CD1c-positive myeloid dendritic cell (primary cell): ENCODE measurements around the gene MTIF3.

ENCODE experiments used
- DNase-seq: peaks from one replicate; pipeline ENCODE4 v3.0.0-alpha.2; 2016; ENCODE audit errors: extremely low spot score

Gene MTIF3

GRCh38 chr13:27455331-27455855 is 5.0 kb upstream of the MTIF3 start:
- peak; percentile 10 for DNase-seq

- peak; percentile 42 for DNase-seq
Observed at GRCh38 chr13:27450921-27451471, 632 bp upstream of the MTIF3 start.

GRCh38 chr13:27449081-27449603 is 1.2 kb downstream of the MTIF3 start:
- no peak for DNase-seq

GRCh38 chr13:27448308-27448707 is 2.1 kb downstream of the MTIF3 start:
- DNase-seq, result no peak

GRCh38 chr13:27446986-27447583 is 3.3 kb downstream of the MTIF3 start:
- no peak for DNase-seq

- DNase-seq, result no peak
Observed at GRCh38 chr13:27442797-27443196, 7.6 kb downstream of the MTIF3 start.

GRCh38 chr13:27442071-27442647 is 8.2 kb downstream of the MTIF3 start:
- DNase-seq, result no peak

GRCh38 chr13:27440408-27440807 is 10.0 kb downstream of the MTIF3 start:
- DNase-seq, result no peak

- no peak for DNase-seq
Observed at GRCh38 chr13:27437126-27437525, 13.2 kb downstream of the MTIF3 start.

- DNase-seq, result no peak
Observed at GRCh38 chr13:27432611-27433210, 17.7 kb downstream of the MTIF3 start.

- DNase-seq, result no peak
Observed at GRCh38 chr13:27432180-27432579, 18.2 kb downstream of the MTIF3 start.

- DNase-seq, result no peak
Observed at GRCh38 chr13:27428160-27428559, 22.2 kb downstream of the MTIF3 start.

GRCh38 chr13:27427641-27428040 is 22.7 kb downstream of the MTIF3 start:
- peak; percentile 50 for DNase-seq

GRCh38 chr13:27425918-27426630 is 24.3 kb downstream of the MTIF3 start:
- peak; percentile 91 for DNase-seq

- DNase-seq, result peak; percentile 49
Observed at GRCh38 chr13:27425158-27425917, 25.0 kb downstream of the MTIF3 start.

- DNase-seq, result peak; percentile 95
Observed at GRCh38 chr13:27424246-27425157, 25.9 kb downstream of the MTIF3 start, which contains the start of gene GTF3A. Gene GTF3A (plus strand): TSS chr13:27424619.

GRCh38 chr13:27423333-27423732 is 27.0 kb downstream of the MTIF3 start:
- DNase-seq, result no peak

GRCh38 chr13:27421101-27421871 is 29.1 kb downstream of the MTIF3 start:
- DNase-seq, result no peak

GRCh38 chr13:27419328-27419727 is 31.0 kb downstream of the MTIF3 start:
- DNase-seq, result no peak
